CD4-positive, alpha-beta T cell treated with Interleukin-17A for 1 hour (primary cell): Measurements from ENCODE around the gene COX5A.
"Not testable (repeated sequence)": the region's sequence is repeated elsewhere in the genome, so short reads cannot be mapped to it uniquely, and the experiment has no call there.

ENCODE experiments used
- DNase-seq: peaks from one replicate; pipeline ENCODE4 v3.0.0-alpha.2; 2020

COX5A gene

DNA sequence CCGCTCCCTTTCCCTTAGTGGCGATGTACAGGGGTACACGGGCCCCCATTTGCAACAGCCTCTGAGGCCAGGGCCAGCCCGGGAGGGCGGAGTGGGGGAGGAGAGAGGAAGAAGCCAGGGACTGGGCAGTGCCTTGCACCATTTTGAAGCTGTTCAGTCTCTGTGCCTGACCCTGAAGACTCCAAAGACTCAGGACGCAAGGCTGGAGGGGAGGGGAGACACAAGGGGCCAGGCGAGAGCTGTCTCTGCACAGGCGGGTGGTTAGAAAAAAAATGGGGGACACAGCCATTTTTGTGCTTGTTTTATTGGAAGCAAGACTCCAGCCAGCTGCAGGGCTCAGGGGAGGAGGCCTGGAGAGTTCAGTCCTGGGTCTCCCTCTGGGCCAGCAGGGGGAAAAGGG lies 17.1 kb upstream of the COX5A start:
- no peak for DNase-seq

DNA sequence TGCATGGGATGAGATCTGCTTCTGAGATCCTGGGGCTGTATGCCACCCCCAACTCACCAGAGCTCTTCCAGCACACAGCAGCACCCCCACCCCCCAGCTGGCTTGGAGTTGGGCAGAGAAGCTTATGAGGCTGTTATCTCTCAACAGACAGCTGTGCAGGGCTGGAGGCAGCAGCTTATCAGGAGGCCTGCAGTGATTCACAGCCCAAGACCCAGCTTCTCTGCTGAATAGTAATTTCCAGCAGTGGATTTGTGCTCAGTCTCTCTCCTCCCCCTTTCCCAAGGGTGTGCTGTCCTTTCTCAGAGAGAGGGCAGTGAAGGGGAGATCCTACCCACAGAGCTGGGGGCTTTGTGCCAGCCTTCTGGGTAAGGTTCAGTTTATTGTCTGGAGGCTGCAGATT lies 16.6 kb upstream of the COX5A start:
- no peak for DNase-seq

DNA sequence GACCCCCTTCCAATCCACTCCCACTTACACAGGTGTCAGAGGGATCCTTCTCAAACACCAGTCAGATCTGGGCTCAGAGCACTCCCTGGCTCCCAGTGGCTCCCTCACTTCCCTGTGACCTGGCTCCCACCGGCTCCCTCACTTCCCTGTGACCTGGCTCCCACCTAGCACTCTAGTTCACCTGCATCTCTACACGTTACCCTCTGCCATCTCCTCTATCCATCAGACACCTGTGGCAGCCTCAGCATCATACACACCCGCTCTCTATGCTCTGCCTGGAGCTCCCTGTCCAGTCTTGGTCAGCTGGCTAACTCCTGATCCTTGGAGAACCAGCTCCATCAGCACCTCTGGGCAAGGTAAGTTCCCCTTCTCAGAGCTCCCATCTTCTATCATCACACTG lies 13.1 kb upstream of the COX5A start:
- no peak for DNase-seq

DNA sequence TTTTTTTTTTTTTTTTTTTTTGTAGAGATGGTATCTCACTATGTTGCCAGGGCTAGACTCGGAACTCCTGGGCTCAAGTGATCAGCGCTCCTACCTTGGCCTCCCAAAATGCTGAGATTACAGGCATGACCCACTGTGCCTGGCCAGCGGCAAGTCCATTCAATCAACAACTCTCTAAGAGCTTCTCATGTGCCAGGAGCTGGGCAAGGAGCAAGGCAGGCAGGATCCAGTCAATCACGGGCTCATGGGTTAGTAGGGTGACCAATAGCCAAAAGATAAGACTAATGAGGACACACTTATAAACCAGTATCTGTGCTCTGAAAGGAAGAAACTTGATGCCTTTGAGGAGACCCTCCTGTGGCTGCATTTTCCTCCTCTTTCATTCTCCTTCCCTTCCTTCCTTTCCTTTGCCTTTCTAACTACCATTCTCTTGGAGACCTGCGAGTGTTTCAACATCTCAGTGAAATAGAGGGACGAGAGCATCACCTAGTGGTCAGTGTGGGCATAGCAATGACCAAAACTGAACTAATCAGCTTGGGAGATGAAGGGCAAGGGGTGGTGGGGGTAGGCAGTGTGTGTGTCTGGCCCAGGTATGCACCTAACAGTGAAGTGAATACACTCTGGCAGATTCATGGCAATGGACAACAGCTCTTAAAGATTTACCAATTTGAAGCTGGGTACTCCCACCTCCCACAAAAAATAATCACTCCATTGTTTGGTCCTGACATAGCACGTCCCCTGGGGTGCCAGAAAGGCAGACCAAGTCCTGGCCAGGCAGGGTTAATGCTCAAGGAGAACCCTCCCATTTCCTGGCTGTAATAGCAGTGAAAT lies 12.4 kb upstream of the COX5A start:
- DNase-seq: peak; percentile 88

DNA sequence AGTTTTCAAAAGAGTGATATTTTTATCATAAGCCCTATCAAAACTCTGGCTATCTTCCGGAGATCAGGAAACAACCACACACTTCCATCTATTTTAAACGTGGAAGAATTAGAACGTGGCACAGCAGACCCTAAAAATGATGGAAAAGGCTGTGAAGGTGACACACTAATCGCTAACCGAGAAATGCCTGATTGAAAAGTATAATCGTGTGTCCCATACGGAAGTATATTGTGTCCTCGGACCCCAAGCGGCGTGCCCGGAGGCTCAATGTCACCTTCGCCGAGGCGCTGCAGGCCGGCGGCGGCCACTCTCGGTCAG lies 642 bp downstream of the COX5A start:
- no peak for DNase-seq

DNA sequence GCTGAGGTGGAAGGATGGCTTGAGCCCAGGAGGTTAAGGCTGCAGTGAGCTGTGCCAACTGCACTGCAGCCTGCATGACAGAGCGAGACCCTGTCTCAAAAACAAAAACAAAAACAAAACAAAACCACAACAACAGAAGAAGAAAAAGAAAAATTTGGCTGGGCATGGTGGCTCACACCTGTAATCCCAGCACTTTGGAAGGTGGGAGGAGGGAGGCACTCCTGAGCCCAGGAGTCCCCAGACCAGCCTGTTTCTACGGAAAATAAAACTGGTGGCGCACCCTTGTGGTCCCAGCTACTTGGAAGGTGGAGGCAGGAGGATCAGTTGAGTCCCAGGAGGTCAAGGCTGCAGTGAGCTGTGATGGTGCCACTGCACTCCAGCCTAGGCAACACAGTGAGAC lies 2.7 kb downstream of the COX5A start:
- DNase-seq: not testable (repeated sequence)

DNA sequence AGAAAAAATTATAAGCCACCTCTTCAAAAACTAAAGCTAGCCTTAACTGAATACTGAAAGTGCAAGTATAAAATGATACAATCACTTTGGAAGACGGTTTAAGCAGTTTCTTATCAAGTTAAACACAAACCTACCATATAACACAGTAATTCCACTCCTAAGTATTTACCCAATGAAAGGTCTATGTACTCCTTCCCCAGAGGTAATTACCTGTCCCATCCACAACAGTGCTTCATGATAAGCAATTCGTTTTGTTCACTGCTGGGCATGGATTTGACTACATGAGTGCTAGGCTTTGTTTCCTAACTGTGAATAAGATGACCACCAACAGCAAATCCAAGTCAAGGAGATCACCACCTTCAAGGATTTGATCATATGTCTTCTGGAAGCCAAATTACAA lies 4.3 kb downstream of the COX5A start:
- no peak for DNase-seq

DNA sequence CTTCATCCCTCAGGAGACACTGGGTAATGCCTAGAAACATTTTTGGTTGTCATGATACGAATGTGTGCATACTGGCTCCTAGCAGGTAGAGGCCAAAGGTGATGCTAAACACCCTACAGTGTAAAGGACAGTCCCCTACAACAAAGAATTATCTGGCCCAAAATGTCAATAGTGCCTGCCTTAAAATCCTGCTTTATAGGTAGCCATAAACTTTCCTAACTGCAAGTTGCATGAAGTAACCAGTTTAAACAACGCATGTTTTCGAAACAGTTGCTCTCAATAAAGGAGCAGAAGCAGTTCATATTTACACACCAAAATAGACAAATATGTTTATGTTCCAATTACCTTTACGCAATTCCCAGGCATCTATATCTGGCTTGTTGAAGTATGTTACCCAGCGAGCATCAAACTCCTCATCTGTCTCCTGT lies 9.1 kb downstream of the COX5A start:
- no peak for DNase-seq

DNA sequence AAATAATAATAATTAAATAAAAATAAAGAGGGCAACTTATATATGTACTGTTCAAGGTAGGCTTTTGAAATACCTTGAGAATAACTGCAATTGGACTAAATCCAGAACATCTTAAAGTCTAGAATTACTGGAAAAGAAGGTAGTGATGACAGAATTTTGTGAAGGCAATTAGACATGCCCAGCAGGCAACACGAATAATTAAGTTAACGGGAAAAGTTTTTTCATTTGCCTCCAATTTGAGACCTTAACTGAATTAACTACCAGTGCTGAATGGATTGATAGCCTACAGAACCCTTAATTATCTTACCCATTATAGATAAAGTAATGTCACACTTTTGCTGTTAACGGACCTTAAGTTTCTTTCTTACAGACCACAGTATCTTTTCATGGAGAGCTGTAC lies 13.3 kb downstream of the COX5A start:
- no peak for DNase-seq

DNA sequence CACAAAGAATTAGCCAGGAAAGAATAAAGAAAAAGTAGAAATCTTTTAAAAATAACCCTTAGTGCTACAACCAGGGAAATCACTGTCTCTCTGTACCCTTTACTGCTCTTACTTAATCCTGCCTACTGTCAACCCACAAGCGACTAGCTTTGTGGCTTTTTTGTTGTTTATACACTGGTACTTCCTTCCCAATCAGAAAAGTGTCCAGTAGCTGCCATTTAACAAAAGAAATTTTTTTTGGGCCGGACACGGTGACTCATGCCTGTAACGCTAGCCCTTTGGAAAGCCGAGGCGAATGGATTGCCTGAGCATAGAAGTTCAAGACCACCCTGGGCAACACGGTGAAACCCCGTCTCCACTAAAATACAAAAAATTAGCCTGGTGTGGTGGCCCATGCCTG lies 17.4 kb downstream of the COX5A start:
- DNase-seq: no peak

DNA sequence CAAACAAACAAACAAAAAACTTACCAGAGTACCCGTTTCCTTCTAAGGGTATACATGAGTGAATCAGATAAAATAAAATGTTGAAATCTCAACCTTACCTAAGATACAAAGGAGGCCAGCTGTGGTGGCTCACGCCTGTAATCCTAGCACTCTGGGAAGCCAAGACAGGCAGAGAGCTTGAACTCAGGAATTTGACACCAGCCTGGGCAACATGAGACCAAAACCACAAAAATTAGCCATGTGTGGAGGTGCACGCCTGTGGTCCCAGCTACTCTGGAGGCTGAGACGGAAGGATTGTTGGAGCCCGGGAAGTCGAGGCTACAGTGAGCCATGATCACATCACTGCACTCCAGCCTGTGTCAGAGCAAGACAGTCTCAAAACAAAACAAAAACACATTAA lies 20.2 kb downstream of the COX5A start:
- no peak for DNase-seq

DNA sequence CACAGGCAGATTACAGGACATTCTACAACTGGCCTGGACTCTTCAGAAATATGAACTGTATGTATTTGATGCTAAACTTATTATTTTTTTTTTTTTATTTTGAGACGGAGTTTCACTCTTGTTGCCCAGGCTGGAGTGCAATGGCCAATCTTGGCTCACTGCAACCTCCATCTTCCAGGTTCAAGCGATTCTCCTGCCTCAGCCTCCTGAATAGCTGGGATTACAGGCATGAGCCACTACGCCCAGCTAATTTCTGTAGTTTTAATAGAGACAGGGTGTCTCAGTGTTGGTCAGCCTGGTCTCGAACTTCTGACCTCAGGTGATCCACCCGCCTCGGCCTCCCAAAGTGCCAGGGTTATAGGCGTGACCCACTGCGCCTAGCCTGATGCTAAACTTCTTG lies 24.1 kb downstream of the COX5A start:
- DNase-seq: not testable (repeated sequence)

DNA sequence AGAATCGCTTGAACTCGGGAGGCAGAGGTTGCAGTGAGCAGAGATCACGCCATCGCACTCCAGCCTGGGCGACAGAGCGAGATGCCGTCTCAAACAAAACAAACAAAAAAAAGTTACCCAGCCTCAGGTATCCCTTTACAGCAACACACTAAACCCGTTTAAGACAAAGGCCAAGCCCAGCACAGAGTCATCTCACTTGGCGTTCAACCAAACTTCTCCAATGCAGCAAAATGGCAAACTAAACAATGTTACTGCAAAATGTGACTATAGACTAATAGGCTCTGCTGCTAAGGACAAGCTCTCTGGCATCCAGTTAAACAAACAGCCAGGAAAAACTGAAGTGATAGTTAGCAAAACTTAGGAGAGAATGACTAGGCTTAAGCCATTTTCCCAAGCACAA lies 24.8 kb downstream of the COX5A start:
- no peak for DNase-seq

DNA sequence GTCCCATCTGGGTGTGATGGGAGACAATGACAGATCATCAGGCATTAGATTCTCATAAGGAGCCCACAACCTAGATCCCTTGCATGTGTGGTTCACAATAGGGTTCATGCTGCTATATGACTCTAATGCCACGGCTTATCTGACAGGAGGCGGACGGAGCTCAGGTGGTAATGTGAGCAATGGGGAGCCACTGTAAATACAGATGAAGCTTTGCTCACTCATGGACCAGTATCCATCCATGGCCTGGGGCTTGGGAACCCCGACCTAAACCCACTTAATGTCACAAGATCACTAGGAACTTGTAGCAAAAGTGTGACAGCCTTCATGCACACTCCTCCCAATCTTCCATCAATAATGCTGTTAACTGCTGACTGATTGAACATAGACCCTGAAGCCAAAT lies 29.2 kb downstream of the COX5A start:
- no peak for DNase-seq

DNA sequence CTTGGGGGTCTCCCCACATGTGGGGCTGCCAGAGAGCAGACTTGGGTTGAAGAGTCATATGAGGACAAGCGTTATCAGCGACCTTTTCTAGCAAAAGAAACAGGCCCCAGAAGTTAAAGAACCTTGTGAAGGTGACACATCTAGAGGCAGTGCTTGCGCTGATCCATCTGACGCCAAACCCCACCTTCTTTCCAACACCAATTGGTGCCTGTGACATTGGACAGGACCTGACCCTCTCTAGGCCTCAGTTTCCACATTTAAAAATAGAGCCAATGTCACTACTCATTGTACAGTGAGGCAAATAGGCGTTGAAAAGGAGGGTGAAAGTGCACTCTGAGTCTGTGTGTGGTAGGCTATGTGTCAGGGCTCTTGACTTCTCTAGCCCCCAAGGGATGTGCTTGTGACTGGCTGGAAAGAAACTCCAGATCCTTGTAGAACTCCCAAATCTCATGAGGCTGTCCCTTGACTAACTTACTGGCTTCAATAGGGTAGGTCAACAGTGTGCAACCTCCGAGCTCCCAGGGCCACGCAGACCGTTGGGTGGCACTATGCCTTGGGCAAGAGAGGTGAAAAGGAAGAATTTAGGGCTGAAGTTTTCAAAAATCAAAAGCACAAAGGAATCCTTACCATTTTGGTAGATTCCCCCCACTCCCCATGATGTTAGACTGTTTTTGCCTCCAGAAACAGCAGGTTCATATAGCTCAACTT lies 30.6 kb downstream of the COX5A start:
- DNase-seq: no peak

DNA sequence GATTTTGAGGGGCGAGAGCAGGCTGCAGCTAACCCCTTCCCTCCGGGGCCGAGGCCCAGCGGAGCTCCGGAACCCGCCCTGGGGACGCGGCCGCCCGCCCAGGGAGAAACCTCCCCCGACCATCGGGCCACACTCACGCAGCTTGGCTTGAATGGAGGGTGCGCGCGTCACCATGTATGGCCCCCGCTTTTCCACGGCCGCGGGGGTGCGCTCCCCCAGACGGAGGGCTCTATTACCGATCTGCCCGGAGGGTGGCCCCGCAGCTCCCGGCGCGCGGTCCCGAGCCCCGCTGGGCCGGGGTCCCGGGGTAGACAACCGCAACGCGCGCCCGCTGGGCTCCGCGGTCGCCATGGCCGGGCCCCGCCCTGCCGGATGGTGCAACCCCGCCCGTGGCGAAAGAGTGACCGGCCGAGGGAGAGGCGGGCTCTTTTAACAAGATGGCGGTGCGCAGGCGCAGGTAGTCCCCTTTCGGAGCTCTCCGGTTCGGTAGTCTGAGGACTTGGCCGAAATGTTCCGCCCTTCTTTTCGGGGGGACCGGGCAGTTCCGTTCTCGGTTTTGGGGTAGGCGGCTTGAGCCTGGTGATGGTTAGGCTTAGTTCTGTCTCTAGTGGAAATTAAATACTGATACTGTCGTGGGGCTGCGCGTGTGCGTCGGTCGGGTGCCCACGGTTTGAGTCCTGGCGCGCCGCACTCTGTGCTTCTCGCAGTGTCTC lies 31.3 kb downstream of the COX5A start, which contains the start of gene FAM219B:
Gene FAM219B, minus strand, starts transcription at position 402 of the 713 bp plus-strand sequence. Its CDS starts 51 bp downstream, at position 351.
- DNase-seq: peak; percentile 81

DNA sequence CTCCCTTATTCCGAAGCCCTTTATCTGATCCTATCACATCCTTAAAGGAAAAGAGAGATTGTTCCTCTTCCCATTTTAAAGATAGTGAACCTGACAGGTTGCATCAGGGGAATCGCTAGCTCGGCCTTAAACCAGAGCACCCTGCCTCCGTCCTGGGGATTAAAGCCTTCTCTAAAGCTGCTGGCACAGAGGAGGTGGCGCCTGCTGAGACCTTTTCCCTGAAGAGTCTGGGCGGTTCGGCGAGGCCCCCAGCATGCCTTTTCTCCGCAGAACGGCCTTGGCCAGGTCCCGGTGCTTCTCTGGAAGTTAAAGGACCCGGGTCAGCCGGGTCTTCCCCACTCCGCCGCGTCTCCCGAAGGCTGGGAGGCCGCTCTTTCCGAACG lies 31.8 kb downstream of the COX5A start:
- peak; percentile 23 for DNase-seq

DNA sequence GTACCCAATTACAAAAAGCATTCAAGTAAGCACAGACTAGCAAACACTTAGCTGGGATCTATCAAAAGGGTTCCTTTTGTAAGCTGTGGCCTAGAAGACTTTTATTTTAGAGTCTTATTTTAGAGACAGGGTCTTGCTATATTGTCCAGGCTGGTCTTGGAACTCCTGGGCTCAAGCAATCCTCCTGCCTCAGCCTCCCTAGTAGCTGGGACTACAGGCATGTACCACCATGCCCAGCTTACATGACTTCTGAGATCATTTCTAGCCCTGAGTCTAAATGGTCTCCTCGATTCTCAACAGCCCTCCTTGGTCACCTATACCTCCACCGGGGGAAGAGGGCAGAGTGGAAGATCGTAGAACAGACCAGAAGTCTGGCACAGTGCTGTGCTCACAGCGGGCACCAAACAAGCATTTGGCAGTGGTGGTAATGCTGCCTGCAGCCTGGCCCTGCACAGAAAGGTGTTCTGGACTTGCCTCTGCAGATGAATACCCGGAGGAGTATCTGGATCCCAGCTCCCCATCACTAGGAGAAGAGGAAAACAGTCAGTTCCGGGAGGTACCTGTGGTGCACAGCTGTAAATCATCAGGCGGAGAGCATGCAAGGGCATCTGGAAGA lies 33.6 kb downstream of the COX5A start:
- DNase-seq: no peak

DNA sequence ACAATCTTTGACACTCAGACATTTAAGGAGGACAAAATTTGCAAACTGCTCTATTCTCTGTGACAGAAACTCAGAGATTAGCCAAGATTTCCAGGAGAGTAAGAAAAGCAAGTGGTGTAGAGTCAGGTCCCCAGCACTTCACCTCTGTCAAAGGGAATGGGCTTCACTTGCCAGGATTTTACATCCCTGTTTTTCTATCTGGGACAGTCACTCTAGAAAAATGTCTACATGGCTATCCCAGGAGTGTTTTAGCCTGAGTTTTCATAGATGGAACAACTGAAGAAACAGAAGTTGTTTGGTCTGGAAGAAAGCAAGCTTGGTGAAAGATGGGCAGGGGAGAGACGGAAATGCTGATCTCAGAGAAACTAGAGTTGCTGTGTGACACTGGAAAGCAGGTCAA lies 34.2 kb downstream of the COX5A start:
- no peak for DNase-seq

DNA sequence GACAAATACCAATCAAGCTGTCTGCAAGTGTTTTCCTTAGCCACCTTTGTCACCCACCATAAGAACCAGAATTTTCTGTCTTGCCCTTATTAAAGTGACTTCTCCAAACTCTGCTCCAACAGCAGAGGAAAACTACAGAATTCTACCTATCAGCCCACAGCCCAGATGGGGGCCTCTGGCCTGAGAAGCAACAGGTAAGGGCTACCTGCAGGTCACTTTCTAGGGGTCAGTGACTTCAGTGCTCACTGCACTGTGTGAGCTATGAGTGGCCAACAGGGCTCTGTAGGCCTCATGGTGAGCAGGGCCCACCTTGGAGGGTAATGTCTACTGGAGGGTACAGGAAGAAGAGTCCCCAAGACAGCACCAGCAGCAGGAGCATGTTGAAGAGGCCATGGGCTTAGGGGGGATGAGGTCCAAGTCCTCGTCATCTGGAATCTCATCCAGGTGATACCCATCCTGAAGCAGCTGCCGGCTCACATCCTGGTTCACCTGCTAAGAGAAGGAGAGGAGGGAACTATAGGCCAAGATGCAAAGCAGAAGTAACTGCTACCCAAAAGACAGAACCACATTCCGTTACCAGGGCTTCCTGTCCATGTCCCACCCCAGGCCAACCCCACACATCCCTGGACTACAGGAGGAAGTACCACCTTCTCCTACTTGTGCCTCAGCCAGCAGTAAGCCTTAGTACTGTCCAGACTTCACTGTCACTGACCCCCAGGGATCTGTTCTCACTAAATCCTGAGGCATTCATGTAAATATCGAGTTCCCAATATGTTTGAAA lies 35.4 kb downstream of the COX5A start:
- DNase-seq: no peak

DNA sequence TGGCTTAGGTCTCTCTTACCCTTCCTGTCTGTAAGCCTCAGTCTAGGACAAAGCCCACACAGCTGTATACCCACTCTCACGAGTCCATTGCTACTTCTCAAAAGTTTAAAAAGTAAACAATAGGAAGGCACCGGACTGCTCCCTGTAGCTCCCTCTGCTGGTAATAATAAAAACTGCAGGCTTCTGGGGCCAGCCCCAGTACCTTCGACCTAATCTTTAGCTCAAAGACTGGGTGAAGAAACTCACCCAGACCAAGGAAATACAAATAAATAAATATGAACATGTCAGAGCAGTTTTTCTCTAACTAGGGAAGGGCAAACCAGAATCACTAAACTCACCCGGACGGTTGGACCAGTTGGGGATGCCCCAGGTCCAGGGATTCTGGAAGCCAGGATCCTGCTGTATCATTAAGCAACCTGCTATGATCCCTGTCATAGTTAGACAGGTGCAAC lies 36.2 kb downstream of the COX5A start:
- peak; percentile 84 for DNase-seq

DNA sequence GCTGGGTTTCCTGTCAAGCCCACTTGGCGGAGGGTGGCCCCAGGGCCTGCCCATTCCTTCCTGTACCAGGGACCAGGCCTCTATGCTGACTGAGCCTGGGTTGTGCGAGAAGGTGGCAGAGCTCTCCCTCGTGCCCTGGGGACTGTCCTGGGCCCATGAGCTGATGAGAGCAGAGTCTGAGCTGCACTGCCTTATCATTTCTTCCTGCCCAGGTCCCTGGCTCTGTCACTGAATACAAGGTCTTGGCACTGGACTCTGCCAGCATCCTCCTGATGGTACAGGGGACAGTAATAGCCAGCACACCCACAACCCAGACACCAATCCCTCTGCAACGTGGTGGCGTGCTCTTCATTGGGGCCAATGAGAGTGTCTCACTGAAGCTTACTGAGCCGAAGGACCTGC lies 40.6 kb downstream of the COX5A start:
- DNase-seq: no peak

DNA sequence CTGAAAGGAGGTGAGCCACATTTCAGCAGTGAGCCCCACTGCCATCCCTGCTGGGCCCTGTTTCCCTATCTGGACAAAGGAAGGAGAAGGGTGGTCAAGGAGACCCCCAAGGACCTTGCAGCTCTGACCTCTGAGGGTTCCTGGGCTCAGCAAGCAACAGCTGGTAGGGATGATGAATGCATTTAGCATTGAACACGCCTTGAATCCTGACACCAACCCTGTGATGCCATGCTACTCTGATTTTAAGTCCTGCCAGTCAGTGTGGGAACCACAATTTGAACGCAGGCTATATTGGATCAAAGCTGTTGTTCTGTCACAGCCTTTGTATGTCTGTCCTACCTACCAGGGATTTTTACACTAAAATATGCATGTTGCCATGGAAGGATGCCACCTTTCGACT lies 41.6 kb downstream of the COX5A start:
- DNase-seq: no peak
